Stimulated activated CD4-positive, alpha-beta T cell treated with anti-CD3 and anti-CD28 coated beads, Interleukin-15, amount 100 ng/mL, for 48 hours (primary cell): Measurements from ENCODE around the gene ARF6.
"Not testable (repeated sequence)": the region's sequence is repeated elsewhere in the genome, so short reads cannot be mapped to it uniquely, and the experiment has no call there.

Experiments
- DNase-seq, 2 donors: peaks; one replicate each; pipeline ENCODE4 v3.0.0-alpha.2; 2020; ENCODE audit warnings: low read depth in 2 of 2

Gene ARF6

DNA sequence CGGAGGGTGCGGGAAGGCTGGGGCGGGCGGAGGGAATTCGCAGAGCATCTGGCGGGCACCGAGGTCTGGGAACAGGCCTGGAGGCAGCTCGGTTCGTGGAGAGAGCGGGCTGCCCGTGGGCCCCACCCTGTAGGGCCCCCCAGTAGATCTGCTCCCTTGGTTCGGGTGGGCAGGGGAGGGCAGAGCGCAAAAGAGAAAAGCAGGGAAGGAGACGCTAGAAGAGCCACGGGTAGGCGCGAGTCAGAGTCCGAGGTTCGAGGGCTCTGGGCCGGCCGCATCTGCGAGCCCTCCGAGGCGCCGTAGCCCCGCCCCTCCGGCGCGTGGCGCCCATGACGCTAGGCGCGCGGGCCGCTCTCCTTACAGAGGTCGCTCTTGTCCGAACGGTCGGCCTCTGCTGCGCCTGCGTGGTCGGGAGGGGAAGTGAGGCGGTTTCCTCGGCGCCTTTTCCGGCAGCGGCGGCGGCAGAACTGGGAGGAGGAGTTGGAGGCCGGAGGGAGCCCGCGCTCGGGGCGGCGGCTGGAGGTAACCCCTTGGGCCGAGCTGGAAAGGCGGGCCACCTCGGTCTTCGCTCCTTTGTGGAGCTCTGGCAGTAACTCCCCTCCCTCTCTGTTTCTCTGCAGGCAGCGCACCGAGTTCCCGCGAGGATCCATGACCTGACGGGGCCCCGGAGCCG is at the start of gene ARF6:
ARF6 (plus strand) TSS at position 447 of the 673 bp plus-strand sequence. CDS start 655 bp downstream, outside the sequence.
- peak; percentile 95 to 97 for DNase-seq

DNA sequence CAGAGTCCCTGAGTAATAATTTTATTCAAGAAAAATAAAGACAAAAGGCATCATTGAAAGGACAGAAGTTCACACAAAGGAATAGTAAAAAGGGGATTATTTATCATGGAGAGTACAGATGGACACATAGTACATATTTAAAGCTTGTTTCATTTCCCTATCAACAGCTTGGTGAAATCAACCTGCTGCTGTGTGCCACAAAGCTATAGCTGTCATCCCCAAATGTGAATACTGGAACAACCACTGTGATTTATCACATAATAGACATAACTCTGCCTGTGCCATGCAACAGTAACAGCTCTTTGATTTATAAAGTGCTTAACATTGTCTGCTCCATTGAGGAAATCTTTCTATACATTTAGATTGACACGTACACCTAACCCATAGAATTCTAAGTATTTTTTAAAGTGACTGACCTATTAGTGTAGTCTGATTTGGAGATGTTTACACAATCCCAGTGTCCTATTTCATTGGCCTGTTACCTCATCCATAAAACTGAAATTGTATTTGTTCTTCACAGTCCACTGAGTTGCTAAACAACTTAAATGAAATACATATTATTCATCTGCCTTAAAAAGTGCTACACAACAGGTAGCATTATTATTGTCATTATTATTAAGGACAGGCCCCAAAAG is 43.6 kb upstream of the ARF6 start:
- no peak for DNase-seq

DNA sequence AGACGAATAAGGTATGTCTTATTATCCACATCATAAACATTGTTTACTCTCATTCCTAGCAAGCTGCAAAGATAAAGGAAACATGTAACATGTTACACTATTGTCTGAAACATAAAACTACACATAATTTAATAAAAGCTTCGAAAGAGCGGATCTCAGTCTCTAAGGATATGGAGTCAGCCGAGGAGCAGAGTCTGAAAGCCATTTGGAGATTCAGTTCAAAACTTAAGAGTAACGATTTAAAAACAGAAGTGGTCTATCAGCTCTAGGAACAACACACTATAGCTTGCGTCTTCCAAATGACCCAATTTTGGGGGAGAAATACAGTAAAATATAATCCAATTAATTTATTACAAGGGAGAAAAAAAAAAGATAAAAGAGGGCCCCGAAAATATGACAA is 41.1 kb upstream of the ARF6 start:
- DNase-seq = no peak

- peak; percentile 48 to 73 for DNase-seq
These were observed 40.4 kb upstream of the ARF6 start, which contains the start of gene NEMF for GRCh38 chr14:49852301-49853157. TSS of gene NEMF (minus strand) at chr14:49852788. CDS start at chr14:49852753, 35 bp downstream.

DNA sequence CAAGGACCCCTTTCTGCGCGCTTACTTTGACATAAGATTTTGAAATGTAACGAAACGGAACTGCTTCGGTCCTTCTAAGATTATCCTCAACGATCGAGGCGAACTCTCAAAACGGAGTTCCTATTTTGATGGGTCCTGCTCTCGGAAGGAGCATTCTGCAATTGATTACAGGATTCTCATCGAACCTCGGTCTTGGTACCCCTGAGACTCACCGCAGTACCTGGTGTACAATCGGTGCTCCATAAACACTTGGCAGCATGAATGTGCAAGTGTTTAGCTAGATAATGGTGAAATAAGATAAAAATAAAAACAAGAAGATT is 39.8 kb upstream of the ARF6 start:
- DNase-seq = no peak

DNA sequence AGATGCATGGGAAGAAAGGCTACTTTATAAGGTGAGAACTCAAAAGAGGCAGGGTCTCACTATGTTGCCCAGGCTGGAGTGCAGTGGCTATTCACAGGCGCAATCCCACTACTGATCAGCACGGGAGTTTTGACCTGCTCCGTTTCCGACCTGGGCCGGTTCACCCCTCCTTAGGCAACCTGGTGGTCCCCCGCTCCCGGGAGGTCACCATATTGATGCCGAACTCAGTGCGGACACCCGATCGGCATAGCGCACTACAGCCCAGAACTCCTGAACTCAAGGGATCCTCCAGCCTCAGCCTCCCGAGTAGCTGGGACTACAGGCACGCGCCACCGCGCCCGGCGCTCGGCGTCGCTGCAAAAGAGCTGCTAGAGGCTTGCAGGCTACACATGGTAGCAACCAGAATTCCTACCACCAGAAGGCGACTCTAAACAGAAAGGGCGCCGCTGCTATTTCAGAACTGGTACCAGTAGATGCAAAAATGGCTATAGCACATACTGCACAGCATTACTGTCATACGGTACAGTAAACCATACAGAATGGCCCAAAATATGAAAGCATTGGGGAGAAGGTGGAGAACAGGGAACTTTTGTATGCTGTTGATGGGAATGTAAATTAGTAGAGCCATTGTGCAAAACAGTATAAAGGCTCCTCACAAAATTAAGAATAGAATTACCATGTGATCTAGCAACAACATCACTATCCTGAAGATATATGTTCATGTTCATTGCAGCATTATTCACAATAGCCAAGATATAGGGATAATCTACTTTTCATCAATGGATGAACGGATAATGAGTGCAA is 39.1 kb upstream of the ARF6 start:
- peak; percentile 56 to 66 for DNase-seq

- DNase-seq = no peak
These were observed 35.4 kb upstream of the ARF6 start for GRCh38 chr14:49857427-49858003.

- DNase-seq = no peak
These were observed 34.5 kb upstream of the ARF6 start for GRCh38 chr14:49858383-49858782.

- peak in 1 of 2 donors; percentile 45 for DNase-seq
These were observed 31.7 kb upstream of the ARF6 start for GRCh38 chr14:49860988-49861698.

- peak in 1 of 2 donors; percentile 50 for DNase-seq
These were observed 31.2 kb upstream of the ARF6 start for GRCh38 chr14:49861699-49862088.

GRCh38 chr14:49862089-49862673 is 30.7 kb upstream of the ARF6 start:
- DNase-seq = peak; percentile 77 to 78

GRCh38 chr14:49863487-49864281 is 29.2 kb upstream of the ARF6 start:
- DNase-seq = no peak

GRCh38 chr14:49865431-49865859 is 27.4 kb upstream of the ARF6 start:
- DNase-seq = peak; percentile 48 to 73

GRCh38 chr14:49867831-49868719 is 24.8 kb upstream of the ARF6 start:
- peak; percentile 99 for DNase-seq

- DNase-seq = no peak
These were observed 24.2 kb upstream of the ARF6 start for GRCh38 chr14:49868720-49869114.

- DNase-seq = no peak
These were observed 22.0 kb upstream of the ARF6 start for GRCh38 chr14:49870908-49871307.

GRCh38 chr14:49873548-49873947 is 19.3 kb upstream of the ARF6 start:
- not testable (repeated sequence) for DNase-seq

DNA sequence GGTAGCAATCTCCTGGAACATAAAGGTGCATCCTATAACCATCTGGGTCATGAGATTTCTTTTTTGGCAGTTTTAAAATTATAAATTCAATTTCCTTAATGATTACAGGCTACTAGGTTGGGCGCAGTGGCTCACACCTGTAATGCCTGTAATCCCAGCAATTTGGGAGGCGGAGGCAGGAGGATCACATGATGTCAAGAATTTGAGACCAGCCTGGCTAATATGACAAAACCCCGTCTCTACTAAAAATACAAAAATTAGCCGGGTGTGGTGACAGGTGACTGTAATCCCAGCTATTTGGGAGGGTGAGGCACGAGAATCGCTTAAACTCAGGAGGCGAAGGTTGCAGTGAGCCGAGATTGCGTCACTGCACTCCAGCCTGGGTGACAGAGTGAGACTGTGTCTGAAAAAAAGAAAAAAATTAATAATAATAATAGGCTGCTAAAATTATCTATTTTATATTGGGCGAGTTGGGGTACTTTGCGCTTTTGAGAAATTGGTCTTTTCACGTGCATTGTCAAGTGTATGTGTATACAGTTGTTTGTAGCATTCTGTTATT is 17.2 kb upstream of the ARF6 start:
- no peak for DNase-seq
